Kidney glomerular epithelial cell (primary cell): Measurements from ENCODE around the gene SLC25A38.
"Not testable (repeated sequence)": the region's sequence is repeated elsewhere in the genome, so short reads cannot be mapped to it uniquely, and the experiment has no call there.

Experiments used
- DNase-seq: peaks from one replicate; lab custom pipeline; 2025; lab: John Stamatoyannopoulos, UW

The SLC25A38 gene, protein sequence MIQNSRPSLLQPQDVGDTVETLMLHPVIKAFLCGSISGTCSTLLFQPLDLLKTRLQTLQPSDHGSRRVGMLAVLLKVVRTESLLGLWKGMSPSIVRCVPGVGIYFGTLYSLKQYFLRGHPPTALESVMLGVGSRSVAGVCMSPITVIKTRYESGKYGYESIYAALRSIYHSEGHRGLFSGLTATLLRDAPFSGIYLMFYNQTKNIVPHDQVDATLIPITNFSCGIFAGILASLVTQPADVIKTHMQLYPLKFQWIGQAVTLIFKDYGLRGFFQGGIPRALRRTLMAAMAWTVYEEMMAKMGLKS

DNA sequence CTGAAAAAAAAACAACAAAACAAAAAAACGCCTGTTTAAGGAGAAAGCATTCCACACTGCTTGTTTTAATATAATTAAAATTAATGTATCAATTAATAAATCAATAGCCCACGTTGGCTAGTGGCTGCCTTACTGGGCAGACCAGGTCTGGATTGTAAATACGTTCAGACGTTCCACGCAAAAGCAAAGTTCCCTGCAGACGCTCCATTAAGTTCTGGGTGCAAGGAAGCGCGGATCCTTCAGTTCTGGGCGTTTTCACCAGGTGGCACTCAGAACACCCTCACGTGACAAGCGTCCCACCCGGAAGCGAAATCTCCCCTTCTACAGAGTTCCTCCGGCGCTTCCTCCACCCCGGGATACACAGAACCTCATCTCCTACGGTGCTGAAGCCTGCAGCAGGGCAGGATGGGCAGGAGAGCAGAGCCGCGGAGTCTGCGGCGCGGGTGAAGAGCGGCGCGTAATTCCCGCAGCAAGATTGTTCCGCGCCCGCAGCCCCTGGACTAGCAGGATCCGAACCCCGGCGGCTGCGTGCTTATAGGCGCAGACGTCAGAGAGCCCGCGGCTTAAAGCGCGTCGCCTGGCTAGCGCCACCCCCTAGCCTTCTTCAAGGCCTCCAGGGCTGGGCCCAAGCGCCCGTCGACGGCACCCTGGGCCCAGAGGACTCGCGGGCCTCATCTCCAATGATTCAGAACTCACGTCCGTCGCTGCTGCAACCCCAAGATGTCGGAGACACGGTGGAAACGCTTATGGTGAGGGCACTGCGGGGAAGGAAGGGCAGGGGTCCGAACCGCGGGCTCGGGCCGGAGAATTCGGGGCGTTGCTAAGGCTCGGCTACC is at the start of gene SLC25A38:
SLC25A38 (plus strand) TSS at position 326 of the 836 bp plus-strand sequence; CDS start at position 681, 355 bp downstream.
- no peak for DNase-seq

DNA sequence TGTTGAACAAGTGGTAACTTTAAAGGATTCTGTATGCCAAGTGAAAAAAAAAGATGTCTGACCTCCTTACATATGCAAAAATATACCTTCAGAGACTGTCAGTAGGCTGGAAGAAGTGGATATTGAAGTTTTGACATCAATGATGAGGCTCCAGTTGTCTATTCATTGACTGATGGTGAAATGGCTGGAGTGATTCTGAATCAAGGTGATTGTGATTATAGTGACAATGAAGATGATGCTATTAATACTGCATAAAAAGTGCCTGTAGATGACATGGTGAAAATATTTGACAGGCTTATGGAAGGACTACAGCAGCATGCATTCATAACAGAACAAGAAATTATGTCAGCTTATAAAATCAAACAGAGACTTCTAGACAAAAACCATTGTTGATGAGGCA is 49.6 kb upstream of the SLC25A38 start:
- DNase-seq: no peak

DNA sequence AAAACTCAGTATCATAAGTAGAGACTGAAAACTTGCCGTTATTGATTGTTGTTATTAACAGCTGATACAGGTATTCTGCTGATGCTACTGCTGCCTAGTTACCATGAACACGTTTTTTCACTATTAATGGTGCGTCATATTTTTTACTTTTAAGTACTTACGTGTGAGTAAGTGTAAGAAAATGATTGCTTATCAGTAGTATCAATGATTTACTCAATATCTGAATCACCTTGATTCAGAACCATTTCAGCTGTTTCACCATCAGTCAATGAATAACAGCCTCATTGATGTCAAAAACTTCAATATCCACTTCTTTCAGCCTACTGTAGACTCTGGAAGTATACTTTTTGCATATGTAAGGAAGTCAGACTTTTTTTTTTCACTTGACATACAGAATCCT is 49.0 kb upstream of the SLC25A38 start:
- DNase-seq: no peak

DNA sequence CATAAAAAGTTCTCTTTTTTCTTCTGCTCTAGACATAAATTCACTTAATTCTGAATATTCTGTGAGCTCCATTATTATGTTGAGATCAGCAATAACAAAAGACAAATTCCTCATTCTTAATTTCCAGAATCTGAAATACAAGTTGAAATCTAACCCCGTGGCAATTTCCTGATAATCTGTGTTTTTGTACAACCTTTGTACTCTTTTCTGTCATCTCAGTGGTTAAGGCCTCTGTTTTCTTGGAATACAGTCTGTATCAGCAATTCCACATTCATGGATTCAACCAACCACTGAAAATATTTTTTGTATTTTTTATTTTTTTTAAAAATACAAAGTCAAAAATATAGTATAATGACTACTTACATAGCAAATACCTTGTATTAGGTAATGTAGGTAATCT is 45.0 kb upstream of the SLC25A38 start:
- DNase-seq: no peak

DNA sequence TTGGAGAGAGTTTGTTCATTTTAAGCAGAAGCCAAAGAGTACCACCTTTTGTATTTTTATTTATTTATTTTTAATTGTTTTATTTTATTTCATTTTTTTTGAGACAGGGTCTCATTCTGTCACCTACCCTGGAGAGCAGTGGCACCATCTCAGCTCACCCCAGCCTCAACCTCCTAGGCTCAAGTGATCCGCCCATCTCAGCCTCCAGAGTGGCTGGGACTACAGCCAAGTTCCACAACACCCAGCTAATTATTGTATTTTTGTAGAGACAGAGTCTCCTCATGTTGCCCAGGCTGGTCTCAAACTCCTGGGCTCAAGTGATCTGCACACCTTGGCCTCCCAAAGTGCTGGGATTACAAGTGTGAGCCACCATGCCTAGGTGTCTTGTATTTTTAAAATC is 44.1 kb upstream of the SLC25A38 start:
- DNase-seq: no peak

DNA sequence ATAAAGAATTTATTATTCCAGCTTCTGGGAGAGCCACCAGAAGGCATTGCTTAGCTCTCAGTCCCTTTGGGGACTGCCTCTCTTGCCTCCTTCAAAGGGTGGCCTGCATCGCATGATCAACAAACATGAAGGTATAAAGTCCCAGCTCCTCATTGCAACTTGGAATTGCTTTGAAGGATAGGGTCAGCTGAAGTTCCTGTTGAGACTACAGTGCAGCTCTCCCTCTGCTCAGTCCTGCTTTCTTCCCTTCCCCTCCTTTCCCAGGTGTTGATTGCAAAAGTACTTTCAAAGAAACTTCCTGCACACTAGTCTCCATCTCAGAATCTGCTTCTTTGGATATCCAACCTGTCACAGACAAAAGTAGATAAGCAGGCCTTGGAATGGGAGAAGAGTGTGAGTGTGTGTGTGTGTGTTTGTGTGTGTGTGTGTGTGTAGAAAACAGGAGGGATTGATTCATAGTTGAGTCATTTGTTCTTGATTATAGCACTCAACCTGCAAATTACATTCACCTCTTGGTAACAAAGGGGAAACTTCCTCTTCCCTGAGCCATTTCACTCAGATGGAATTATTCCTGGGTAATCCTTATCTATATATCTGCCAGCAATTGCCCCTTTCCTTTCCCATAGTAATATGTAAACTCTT is 40.0 kb upstream of the SLC25A38 start:
- DNase-seq: no peak

DNA sequence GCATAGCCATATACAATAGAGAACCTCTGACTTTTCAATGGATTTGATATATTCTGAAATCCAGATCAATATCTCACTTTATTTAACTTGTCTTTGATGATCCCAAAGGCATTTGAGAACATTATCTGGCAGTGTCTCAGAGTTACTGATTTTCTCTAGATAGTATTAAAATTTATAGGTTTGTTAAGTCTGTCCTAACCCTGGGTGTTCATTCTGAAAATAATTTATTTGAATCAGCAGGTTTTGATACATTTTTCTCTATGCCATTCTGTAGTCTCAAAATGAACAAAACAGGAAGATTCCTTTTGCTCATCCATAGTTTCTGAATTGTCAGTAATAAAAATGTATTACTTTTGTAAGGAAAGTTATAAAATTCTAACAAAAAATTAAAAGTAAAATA is 39.4 kb upstream of the SLC25A38 start:
- DNase-seq: no peak

DNA sequence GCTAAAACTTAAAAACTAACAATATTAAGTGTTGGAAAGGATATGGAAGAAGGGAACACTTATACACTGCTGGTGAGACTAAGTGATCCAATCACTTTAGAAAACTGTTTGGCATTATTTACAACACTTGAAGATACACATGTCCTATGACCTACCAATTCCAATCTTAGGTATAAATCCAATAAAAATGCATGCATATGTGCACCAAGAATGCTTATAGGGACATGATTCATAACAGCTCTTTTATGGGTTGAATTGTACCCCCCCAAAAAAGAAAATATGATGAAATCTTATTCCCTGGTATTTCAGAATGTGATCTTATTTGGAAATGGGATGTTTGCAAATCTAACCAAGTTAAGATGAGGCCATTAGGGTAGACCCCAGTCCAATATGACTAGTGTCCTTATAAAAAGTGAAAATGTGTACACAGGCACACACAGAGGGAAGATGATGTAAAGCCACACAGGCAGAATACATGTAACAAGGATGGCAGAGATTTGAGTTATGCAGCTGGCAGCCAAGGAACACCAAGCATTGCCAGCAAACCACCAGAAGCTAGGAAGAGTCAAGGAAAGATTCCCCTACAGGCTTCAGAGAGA is 38.3 kb upstream of the SLC25A38 start:
- DNase-seq: no peak

DNA sequence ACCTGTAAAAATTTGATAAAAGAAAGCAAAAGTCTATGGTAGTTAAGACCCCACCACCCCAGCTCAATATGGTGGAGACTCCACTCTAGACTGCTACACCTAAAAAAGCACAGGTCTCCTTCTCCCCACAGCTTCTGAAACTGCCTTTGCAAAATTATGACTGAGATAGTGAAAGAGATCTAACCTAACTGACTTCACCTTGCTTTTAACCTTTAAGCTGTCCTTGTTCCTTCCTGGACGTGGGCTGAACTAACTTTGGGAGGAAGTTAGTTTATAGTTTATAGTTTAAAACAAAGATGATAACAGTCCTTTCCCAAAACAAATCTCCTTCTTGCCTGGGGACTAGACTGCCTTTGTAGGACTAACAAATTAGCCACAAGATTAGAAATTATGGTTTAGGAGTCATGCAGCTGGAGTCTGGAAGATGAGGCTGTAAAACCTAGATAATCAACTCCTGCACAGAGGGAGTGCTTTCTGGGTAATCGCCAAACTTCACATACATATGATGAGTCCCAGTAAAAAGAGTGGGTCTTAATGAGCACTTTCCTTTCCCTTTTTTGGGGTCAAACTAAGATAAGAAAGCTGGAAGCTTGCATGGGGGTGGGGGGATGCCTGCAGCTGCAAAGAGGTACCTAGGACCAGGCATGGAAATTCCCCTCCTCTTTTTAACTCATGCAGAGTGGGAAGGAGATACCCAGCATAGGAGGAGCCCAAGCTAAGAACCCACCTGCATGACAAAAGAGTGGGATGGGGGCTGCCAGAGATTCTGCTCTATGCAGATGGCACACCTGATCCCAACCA is 36.2 kb upstream of the SLC25A38 start:
- no peak for DNase-seq

DNA sequence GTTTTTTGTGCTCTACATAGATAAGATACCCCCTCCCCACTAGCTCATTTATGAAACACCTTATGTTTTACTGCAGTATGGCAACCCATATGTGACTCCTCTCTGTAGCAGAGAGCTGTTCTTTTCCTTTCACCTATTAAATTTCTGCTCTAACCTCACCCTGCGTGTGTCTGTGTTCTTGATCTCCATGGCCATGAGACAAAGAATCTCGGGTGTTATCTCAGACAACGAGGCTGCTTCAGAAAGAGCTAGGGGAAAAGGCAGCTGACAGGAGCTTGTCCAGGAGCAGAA is 35.6 kb upstream of the SLC25A38 start:
- DNase-seq: no peak

DNA sequence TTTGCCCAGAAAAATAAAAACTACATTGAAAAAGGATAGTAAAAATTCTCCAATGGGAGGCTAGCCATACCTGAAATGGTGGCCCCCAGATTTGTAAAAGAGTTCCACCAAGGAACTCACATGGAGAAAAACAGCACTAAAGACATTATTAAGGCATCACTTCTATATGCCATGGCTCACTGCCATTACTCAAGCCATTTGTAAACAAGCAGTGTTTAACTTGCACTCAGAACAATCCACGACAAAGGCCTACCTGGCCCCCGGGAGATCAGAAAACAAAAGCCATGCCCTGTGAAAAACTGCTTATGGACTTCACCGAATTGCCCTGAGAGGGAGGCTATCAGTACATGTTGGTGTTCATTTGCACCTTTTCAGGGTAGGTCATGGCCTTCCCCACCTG is 34.1 kb upstream of the SLC25A38 start:
- no peak for DNase-seq

DNA sequence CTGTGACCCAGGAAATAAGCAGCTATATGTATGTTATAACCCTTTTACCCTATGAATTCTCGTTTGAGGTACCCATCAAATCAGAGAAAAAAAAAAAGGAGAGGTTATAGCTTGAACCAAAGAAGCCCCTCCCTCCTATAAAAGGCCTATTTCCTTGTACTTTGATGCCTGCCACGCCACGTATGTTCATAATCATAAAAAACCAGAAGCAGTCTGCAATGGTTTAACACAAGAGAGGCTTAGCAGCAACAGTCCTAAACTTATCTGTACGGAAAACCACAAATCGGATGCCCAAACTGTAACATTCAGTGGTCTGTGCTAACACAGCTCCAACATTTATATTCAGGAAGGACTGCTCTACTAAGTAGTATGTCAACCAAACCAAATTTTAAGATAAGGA is 32.5 kb upstream of the SLC25A38 start:
- no peak for DNase-seq

DNA sequence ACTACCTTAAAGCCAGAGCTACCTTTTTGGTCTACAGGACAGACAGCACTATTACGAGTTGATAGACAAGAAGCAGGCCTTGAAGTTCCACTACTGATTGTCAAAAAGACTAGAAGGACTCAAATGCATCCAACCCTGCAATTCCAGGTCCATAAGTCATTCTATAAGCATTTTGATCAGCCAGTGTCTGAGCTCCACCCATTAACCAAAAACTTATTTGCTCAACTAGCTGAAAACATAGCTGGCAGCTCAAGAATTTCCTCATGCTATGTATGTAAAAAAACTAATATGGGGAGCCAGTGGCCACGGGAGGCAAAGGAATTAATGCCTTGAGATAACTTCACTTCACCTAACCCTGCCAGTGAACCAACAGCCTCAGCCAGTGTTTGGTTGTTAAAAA is 32.0 kb upstream of the SLC25A38 start:
- not testable (repeated sequence) for DNase-seq

DNA sequence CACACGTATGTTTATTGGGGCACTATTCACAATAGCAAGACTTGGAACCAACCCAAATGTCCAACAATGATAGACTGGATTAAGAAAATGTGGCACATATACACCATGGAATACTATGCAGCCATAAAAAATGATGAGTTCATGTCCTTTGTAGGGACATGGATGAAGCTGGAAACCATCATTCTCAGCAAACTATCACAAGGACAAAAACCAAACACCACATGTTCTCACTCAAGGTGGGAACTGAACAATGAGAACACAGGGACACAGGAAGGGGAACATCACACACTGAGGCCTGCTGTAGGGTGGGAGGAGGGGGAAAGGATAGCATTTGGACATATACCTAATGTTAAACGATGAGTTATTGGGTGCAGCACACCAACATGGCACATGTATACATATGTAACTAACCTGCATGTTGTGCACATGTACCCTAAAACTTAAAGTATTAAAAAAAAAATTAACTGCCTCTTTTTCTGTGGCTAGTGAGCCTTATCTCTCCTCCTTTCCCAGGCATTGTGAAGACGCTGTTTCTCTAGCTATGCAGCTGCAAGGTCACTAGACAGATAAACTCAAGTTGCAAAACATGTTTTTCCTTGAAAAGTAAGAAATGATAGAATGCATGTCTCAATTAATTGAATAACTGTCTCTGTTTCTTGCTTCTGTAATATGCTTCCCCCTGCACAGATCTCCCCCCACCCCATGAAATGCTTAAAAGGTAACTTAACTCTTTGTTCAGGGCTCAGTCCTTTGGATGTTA is 29.8 kb upstream of the SLC25A38 start:
- not testable (repeated sequence) for DNase-seq

DNA sequence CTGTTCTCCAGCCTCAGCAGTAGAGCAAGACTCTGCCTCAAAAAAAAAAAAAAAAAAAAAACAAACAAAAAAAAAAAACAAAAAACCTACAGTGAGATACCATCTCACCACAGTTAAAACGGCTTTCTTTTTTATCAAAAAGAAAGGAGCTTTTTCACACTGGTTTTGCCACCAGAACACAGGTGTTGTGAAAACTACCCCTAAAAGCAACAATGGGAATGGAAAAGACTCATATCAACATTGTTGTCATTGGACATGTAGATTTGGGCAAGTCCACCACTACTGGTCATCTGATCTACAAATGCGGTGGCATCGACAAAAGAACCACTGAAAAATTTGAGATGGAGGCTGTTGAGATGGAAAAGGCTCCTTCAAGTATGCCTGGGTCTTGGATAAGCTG is 24.8 kb upstream of the SLC25A38 start:
- DNase-seq: no peak

DNA sequence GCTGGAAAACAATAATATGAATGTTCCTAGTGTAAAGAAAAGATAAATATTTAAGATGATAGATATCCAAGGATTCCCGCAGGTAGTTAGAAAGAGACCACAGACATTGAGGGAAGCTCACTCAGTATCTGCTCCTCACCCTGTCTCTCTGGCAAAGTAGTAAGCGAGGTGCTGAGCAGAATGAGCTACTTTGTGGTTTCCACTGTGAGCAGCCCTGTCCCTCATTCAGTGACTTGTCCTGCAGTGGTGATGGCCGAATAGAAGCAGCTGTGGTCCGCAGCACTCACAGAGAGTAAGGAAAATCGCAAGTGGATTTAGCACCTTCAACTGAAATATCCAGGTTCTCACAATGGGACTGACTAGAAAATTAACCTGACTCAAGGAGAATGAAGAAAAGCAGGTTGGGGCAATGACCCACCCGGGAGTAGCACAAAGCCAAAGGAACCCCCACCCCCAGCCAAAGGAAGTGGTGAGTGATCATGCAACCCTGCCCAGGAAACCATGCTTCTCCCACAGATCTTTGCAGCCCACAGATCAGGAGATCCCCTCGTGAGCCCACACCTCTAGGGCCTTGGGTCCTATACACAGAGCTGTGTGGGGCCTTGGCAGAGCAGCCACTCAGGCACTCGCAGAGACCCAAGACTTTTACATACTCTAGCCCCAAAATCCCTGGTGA is 21.8 kb upstream of the SLC25A38 start:
- no peak for DNase-seq

DNA sequence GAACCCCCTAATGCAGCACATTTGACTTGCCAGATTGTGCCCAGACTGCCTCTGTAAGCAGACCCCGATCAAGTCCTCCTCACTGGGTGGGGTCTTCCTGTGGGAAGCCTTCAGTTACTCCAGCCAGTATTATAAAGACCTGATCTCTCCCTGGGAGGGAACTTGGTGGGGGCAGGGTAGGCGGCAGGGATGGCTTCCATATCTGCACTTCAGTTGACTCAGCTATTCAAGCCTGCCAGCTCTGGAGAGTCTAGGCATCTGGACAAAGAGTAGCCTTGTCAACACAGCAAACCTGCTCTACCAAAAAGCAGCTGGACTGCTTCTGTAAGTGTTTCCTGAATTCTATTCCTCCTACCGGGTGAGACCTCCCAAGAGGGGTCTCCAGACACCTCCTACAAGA is 21.0 kb upstream of the SLC25A38 start:
- no peak for DNase-seq

DNA sequence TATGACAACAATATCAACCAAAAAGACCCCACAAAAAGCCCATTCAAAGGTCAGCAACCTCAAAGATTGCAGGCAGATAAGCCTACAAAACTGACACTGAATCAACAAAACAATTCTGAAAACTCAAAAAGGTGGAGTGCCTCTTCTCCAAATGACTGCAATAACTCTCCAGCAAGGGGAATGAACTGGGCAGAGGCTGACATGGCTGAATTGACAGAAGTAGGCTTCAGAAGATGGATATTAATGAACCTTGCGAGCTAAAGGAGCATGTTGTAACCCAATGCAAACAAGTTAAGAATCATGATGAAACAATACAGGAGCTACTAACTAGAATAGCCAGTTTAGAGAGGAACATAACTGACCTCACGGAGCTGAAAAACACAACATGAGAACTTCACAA is 20.4 kb upstream of the SLC25A38 start:
- no peak for DNase-seq

DNA sequence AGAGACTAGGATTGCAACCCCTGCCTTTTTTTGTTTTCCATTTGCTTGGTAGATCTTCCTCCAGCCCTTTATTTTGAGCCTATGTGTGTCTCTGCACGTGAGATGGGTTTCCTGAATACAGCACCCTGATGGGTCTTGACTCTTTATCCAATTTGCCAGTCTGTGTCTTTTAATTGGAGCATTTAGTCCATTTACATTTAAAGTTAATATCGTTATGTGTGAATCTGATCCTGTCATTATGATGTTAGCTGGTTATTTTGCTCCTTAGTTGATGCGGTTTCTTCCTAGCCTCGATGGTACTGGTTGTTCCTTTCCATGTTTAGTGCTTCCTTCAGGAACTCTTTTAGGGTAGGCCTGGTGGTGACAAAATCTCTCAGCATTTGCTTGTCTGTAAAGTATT is 12.7 kb upstream of the SLC25A38 start:
- not testable (repeated sequence) for DNase-seq

DNA sequence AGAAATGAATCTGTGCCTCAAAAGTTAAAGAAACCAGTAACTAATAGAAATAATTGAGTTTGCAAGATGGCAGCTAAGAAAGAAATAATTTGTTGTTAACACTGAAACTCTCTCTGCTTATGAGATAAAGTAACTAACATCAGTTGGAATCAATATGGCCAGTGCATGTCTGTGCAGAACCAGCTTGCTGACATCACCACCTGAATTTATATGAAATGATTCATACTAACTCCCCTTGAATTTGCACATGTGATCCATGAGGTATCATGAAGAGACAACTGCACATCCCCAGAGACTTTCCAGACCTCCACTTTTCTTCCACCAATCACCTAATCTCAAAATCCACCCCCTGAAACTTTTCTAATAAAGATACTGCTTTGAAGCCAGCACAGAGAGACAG is 10.3 kb upstream of the SLC25A38 start:
- no peak for DNase-seq
